Measurements from ENCODE around the gene ADAMTS2.

DNA sequence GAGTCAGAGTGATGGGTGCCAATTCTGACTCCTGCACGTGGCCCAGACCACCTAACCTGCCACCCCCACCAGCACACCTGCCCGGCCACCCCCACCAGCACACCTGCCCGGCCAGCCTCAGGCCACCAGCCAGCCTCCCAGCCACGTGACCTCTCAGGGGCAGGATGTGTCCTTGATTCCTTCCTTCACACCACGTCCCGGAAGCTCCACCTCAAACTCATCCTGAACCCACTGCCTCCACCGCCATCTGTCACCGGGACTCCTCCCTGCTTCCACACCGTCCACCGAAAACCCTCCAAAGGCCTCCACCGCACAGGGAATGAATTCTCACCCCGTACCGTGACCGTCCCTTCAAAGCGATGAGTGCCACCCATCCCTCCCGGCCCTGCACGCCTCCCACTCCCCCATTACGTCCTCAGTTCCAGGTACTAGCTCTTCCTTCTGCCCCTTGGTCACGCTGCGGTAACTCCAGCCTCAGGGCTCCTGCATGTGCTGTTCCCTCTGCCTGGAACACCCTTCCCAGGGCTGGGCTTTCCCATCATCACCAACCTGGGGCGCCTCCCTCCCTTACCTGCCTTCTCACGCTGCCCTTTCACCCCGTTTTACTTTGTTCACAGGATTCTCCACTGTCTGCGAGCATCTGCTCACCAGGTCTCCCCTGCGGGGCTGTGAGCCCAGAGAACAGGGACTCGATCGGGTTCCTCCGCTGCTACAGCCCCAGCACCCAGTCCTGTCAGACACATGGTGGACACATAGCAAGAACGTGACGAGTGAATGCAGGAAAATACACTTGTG is 82.9 kb downstream of the ADAMTS2 start:
- TF ChIP-seq CTCF (conservative IDR thresholded peaks at IDR 0.05 in 1 of 2, IDR thresholded peaks at IDR 0.05 in 1 of 2; ENCODE audit: low read depth in 1 of 2, low read length in 2 of 2) = no peak
- TF ChIP-seq EZH2 (IDR thresholded peaks at IDR 0.05; ENCODE audit: low read length, missing control alignments) = no peak
